Measurements from ENCODE around the gene DAPK2. TPM values are rescaled to one million over a fixed set of nuclear protein-coding genes. Genes with fewer than 3 reads are reported as not detected.

DAPK2 gene
- total and polyA plus RNA-seq, 2 of the 4 experiments (the other 2 are of a cell fraction), result 0.34 to 0.36 TPM

DNA sequence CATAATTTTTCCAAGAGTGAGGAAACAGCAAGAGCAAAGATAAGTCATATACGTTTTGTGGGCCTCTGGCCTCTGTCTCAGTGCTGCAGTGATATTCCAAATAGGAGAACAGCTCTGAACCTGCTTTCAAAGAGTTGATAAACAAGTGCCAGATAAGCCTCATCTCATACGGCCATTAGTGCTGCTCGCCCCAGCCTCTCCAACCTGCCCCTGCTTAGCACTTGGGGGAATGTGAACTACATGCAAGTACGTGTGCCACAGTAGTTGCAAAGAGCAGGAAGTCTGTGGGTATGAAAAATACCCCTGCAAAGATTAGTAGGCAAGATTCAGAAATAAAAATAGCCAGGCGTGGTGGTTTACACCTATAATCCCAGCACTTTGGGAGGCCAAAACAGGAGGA, 14.0 kb downstream of the DAPK2 start:
- Histone ChIP-seq H3K14ac (replicated peaks; ENCODE audit: low read depth, low read length) (no peak overlapping the region), H3K23ac (ENCODE audit: low read depth, low read length) (no peak overlapping the region), H2AFZ (replicated peaks; ENCODE audit: low read length, poor library complexity) (no peak overlapping the region), H2BK5ac (ENCODE audit: low read depth, low read length, poor library complexity, severe bottlenecking) (no peak overlapping the region), H3K4me1 (ENCODE audit: control insufficient read depth, insufficient read depth, low read length) (peaks cover under 1% of the 10 kb centered on the region; the same call in 1 of the 2 replicates), H4K20me1 (ENCODE audit: insufficient read depth, low read length) (no peaks in the 10 kb centered on the region), H2BK120ac (ENCODE audit: low read depth, low read length) (no peak overlapping the region), H3K9ac (ENCODE audit: low read depth, low read length) (no peak overlapping the region), H3K56ac (ENCODE audit: extremely low read depth, insufficient read depth, low read length) (no peak overlapping the region), H4K91ac (ENCODE audit: insufficient read depth, low read depth, low read length) (no peak overlapping the region), H3K9me1 (ENCODE audit: insufficient read depth, low read length) (no peaks in the 10 kb centered on the region), H2BK15ac (ENCODE audit: low read depth, low read length) (no peak overlapping the region), H2AK9ac (replicated peaks; ENCODE audit: low read depth, low read length, poor library complexity) (no peak overlapping the region), H2BK20ac (ENCODE audit: low read depth, low read length) (no peak overlapping the region), H3K27me3 (ENCODE audit: control insufficient read depth, insufficient read depth, low read length) (peaks cover 13% of the 10 kb centered on the region), H3K36me3 (ENCODE audit: control insufficient read depth, insufficient read depth, low read length) (no peaks in the 10 kb centered on the region), H3K18ac (ENCODE audit: low read depth, low read length) (no peak overlapping the region), H3K9me3 (ENCODE audit: control insufficient read depth, insufficient read depth, low read length) (no peaks in the 10 kb centered on the region), H3K79me1 (ENCODE audit: low read depth in 1 of 2, low read length in 2 of 2) (no peaks in the 10 kb centered on the region), H3K4me3 (ENCODE audit: insufficient read depth, low read depth, low read length) (no peak overlapping the region), H3K4me2 (ENCODE audit: low read depth, low read length) (no peak overlapping the region), H3K27ac (ENCODE audit: insufficient read depth, low read length) (no peak overlapping the region), H2AK5ac (ENCODE audit: low read depth, low read length) (no peak overlapping the region), H3K4ac (ENCODE audit: low read depth, low read length) (no peak overlapping the region), H4K8ac (ENCODE audit: low read depth in 2 of 2, low read length in 2 of 2) (no peak overlapping the region), H4K5ac (ENCODE audit: low read depth, low read length) (no peak overlapping the region)
- in situ Hi-C loops (cut with MboI; ENCODE audit: low sequenced_read_pairs), result loop anchor here (25.0 kb wide), 1 partner anchor 170 kb away; no protein-coding TSS in a partner anchor
- intact Hi-C loops (cut with micrococcal nuclease), result no loop called here
- dilution Hi-C loops (cut with HindIII; ENCODE audit: low sequenced_read_pairs, unreplicated experiment), result no loop called here
- POLR2A ChIA-PET (ENCODE audit: unreplicated experiment), result no interaction called here
- no TSS peak for BruUV-seq (replicated peaks)
- CTCF ChIA-PET, result no interaction called here
- DNase-seq (no peak), ATAC-seq (ENCODE audit: low read depth) (no peak)
- 90% methylated on average over 2 of the region's 5 CpGs; no CpG with 5 or more reads in 1 of the 2 experiments for WGBS, 2 experiments (ENCODE audit: extremely low coverage in 2 of 2, insufficient read length in 1 of 2)
- no peak for TF ChIP-seq POLR2A (IDR thresholded peaks at IDR 0.05; ENCODE audit: low read depth, low read length)
- TF ChIP-seq MXI1 (IDR thresholded peaks at IDR 0.05; ENCODE audit: borderline replicate concordance, low read depth, low read length), result no peak
